SK-MEL-5 (cell line): Measurements from ENCODE around the gene CEBPB. TPM values are rescaled to one million over a fixed set of nuclear protein-coding genes. Genes with fewer than 3 reads are reported as not detected.
"Not testable (repeated sequence)": the region's sequence is repeated elsewhere in the genome, so short reads cannot be mapped to it uniquely, and the experiment has no call there.

Source experiments
- DNase-seq: peaks from one replicate; pipeline ENCODE4 v3.0.0-alpha.2; 2016; ENCODE audit warnings: low read depth, low spot score
- in situ Hi-C: cut with HindIII; loops from 2 replicates; pipeline ENCODE4 v1.10.0; 2016; ENCODE audit warnings: low sequenced_read_pairs, high pct_unique_total_duplicates, low pct_unique_long_range_greater_than_20kb
- polyA plus RNA-seq, 2 experiments: library from polyadenylated mRNA; depleted of rRNA; stranded (reverse); fragments of >200 nt; gene quantifications; 2 replicates each; pipeline ENCODE4 v1.2.3, GENCODE V29; 2015
- total RNA-seq: library from RNA; depleted of rRNA; stranded (reverse); fragments of >200 nt; shearing (Covaris generic); gene quantifications from 2 replicates; pipeline ENCODE4 v1.2.3, GENCODE V29; 2014; rRNA removed

Gene CEBPB
- 47.4 and 69.6 TPM in 2 replicates for total RNA-seq
- 149 and 166 TPM in 2 replicates for polyA plus RNA-seq (2015; cell fraction: cytosol; rRNA removed)
- polyA plus RNA-seq (2015; cell fraction: nucleus; rRNA removed) = 47.7 and 80.3 TPM in 2 replicates

DNA sequence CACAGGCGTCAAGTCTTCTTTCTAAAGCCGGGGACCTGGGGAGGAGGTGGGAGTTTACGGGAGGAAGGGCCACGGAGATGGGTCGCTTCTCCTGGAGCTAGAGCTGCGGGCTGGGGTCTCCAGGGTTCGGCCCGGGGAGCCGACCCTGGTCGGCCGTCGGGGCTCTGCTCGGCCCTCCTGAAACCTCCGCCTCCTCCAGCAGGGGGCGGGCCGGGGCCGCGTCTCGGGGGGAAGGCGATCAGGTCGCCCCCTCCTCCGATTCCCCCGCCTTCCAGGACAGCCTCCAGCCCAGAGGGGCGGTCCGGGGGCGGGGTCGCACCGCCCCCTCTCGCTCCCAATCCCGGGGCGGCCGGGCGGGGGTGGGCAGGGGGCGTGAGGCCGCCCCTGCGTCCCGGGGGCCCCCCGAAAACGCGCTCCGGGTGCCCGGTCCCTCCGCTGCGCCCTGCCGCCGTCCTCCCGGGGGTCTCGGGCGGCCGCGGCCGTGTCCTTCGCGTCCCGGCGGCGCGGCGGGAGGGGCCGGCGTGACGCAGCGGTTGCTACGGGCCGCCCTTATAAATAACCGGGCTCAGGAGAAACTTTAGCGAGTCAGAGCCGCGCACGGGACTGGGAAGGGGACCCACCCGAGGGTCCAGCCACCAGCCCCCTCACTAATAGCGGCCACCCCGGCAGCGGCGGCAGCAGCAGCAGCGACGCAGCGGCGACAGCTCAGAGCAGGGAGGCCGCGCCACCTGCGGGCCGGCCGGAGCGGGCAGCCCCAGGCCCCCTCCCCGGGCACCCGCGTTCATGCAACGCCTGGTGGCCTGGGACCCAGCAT is at the start of gene CEBPB:
Gene CEBPB (plus strand): TSS at position 580 of the 814 bp plus-strand sequence. CDS start 204 bp downstream, at position 784.
- in situ Hi-C loops = no loop called here
- peak; percentile 89 for DNase-seq

DNA sequence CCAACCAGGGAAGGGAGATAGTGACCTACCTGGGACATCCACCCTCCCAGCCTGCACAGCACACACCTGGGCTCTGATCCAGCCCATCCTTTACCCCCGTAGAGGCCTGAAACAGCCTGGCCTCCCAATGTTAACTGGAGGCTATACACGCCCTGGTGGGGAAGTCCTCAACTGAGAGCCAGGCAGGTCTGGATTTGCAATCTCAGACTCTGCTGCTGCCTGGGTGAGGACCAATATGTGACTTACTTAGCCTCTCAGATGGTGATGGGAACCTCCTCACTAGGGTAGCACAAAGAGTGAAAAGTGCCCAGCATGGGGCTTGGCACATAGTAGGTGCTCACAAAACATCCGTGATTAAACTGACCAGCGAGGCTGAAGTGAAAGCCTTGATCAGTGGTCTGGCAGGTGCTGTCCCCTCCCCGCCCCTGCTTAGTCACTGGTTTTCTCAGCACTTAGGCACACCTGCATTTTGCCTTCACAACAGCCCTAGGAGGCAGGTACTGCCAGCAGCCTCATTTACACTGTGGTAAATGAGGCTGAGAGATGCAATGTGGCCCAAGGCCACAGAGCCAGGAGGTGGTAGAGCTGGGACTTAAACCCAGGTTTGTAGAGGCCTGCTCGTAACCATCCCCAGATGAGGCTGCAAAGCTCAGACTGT is 49.5 kb upstream of the CEBPB start:
- DNase-seq = no peak
- in situ Hi-C loops = no loop called here

DNA sequence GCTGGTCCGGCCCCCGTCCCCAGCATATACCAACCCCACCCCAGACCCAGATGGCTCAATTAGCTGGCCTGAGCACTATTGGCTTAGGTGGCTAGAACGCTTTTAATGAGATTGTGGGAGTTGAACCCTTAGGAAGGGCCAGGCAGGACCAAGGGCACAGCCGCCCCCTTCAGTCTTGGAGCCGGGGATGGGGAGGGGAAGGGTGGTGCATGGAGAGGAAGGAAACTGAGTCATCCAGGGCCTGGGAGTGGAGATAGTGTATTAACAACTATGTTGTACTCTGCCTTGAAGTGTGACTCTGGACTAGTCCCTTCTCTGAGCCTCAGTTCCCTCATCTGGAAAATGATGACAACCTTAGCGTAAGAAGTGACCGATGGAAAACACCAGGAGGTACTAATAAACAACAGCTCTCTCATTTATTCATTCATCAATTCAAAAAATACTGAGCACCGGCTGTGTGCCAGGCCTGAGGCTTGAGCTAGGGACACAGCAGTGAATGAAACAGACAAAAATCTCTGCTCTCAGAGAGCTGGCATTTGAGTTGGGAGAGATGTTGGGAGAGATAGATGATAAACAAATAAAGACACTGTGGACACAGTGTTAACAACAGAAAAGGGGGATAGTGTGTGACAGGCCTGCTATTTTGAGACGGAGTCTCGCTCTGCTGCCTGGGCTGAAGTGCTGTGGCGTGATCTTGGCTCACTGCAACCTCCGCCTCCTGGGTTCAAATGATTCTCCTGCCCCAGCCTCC is 48.6 kb upstream of the CEBPB start:
- in situ Hi-C loops = no loop called here
- no peak for DNase-seq

DNA sequence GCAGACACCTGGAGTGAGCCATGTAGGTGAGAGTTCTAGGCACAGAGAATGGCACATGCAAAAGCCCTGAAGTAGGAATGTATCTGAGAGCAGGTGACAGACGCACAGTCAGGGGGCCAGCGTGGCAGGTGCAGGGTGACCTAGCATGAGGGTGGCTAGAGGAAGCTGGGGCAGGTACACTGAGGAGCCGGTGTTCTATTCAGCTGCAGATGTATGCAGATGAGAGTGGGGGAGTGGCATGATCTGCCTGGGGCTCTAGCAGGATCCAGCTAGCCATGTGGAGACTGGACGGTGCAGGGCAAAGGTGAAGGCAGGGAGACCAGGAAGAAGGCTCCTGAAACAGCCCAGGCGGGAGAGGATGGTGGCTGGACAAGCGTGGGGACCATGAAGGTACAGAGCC is 47.8 kb upstream of the CEBPB start:
- in situ Hi-C loops = no loop called here
- no peak for DNase-seq

DNA sequence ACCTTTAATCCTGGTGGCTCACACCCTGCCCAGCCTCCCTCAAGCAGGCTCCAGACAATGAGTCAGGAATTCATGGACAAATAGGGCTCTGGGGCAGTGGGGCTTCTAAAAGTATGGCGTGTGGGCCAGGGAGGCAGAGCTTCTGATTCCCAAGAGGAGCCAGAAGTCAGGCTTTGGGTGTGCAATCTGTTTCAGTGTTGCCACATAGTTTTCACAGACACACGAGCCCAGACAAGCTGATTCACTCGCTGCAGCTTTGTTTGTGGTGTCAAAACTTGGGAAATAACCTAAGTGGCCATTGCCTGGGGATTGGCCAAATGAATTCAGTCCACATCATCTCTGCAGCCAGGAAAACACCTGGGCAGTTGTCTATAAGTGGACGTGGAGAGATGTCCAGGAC is 46.3 kb upstream of the CEBPB start:
- in situ Hi-C loops = no loop called here
- no peak for DNase-seq

DNA sequence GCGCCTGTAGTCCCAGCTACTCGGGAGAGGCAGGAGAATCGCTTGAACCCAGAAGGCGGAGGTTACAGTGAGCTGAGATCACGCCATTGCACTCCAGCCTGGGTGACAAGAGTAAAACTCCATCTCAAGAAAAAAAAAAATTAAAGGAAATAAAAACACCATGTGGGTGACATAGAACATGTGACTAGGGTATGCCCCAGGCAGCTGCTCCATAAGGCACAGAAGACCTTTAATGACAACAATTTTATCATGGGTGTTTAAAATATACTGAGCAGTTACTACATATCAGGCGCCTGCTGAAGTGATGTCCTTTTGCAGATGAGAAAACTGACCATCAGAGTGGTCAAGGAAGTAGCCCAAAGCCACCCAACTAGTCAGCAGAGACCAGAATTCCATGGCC is 45.1 kb upstream of the CEBPB start:
- DNase-seq = no peak
- in situ Hi-C loops = no loop called here

DNA sequence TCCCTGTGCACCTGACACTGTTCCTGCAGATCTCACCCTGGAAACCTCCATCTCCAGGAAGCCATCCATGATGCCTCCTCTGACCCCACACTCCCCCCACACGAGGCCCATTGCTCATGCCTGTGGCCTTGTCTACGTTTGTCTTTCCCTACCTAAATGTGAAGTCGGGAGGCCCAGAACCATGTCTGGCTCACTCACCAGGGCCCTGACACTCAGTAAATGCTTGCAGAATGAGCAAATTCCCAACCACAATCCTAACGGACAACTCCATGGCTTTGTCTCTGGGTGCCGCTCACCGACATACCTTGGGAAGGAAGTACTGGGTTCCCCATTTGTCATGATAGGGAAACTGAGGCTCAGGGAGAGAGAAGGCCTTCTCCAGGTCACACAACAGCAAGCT is 44.4 kb upstream of the CEBPB start:
- in situ Hi-C loops = no loop called here
- DNase-seq = no peak

DNA sequence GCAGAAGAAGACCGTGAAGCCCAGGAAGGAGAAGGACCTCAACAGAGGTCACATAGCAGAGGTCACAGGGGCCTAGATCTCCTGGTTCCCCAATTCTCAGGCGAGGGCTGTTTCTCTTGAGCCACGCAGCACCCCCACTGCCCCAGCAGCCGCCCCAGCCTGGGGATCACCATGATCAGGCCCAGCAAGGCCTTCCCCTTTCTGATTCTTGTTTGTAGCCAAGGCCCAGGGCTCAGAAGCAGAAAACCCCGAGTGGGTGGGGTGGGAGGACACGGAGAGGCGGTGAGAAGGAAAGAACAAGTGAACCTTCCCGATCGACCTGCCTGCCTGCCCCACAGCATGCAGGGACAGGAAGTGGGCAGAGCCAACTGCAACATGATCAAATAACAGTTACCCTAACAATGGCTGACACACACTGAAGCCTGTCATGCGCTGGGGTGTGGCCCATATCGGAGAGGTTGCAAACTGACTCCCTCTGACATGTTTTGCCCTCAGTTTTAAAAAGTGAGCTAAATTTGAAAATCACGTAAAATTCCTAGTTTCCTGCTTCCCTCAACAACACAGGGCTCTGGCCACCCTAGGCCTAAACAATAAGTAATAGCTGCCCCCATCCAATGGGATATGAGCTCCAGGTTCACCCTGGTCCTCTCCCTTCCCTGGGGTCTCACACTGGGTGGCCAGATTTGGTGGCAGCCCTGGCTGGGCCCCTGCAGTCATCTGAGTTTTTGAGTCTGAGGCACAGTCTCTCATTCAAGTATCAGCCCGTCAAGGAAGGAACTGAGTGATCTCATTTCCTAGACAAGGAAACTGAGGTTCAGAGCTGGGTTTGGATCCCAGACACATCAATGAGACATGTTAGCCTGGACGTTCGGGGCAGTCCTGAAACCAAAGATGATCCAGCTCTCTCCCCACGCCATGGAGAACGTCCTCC is 43.6 kb upstream of the CEBPB start:
- in situ Hi-C loops = no loop called here
- DNase-seq = peak; percentile 26

DNA sequence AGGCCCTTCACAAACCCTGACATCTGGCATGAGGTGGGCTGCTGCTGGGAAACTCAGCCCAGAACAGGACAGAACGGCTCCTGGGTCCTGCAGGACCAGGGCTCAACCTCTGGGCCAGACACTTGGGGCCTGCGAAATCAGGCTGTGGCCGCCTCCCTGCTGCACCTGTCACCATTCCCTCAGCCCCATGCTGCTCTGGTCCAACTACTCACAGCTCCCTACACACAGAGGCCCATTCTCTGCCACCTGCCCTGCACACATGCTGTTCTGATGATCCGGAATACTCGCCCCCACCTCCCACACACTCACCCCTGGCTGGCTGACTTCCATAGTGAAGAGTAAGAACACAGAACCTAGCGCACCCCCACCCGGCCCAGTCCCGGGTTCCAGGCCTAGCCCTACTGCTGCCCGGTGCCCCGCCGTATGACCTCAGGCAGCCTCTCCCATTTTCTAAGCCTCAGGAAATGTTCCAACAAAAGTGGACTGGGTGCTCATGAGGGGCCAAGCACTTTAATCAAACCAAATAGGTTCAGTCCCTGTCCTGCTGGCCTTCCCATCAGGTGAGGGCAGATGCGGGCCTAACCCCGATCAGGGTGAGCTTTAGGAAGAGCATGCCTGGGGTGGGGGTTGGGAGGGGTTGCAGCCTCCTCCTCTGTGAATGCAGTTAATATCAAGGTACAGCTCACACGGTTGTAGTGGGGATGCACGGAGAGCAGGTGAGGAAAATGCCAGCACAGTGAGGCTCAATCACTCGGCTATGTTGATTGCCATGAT is 41.0 kb upstream of the CEBPB start:
- no peak for DNase-seq
- in situ Hi-C loops = no loop called here

DNA sequence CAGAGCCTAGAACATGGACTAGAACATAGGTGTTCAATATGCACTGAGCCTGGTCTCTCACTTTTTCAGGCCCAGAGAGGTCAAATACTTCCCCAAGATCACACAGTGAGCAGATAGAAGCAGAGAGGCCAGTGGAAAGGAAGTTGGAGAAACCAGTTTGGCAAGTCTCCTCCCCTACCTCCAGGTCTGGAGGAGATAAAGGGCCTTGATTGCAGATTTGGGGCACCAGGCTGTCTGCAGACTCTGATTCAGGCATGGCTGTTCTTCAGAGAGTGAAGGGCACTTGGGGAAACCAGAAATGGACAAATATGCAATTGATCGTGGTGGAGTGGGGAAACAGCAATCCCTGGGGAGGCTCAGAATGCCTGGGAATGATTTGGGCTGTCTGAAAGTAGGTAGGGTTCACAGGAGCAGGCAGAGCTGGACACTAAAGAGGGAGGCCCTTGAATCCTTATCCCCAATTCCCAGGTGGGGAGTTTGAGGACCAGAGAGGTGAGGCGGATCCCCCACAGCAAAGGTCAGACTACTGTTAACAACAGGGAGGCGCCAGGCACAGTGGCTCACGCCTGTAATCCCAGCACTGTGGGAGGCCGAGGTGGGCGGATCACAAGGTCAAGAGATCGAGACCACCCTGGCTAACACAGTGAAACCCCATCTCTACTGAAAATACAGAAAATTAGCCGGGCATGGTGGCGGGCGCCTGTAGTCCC is 39.4 kb upstream of the CEBPB start:
- in situ Hi-C loops = no loop called here
- DNase-seq = no peak

DNA sequence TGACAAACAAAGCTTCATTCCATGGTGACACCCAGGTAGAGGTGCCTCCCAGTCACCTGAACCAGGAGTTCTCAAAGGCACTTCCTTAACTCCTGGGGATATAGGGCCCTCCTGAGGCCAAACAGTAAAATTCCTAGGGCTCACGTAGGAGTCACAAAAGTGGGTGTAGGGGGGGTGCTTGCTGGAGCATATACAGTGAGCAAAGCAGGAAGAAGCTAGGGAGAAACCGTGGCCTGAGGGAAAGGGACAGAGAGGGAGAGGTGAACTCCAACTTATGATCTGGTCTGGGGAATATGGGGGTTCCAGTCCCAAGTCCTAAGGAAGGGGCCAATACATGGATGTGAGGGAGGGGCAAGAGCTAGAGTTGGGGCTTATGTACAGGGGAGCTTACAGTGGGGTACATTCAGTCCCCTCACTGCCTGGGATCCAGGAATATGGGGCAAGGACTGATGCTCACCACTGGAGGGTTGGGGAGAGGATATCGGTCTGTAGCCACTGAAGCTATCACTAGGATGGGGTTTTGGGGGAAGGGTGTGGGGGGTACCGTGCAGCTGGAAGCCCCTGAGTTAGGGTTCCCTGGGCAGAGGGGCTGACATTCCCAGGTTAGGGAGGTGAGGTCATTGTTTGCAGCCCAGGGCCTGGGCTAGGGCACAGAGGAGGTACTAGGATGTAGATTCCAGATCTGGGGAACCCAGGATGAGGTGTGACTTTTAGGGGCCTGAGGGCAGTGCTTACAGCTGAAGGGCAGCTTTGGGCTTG is 38.1 kb upstream of the CEBPB start:
- DNase-seq = no peak
- in situ Hi-C loops = no loop called here

DNA sequence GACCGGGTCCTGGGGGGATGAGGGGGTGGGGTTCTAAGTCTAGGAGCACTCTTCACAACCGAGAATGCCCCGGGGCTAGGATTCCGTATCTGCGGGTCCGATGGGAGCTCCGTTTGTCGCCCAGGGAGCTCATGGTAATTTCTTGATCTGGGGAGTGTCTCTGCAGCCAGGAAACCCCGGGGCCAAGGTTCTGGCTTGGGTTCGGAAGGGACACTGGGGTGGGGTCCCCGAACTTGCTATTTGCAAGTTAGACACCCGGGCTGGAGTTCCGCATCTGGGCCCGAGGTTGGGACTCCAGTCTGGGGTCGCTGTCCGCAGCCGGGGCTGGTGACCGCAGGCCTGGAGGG is 37.5 kb upstream of the CEBPB start:
- no peak for DNase-seq
- in situ Hi-C loops = no loop called here

DNA sequence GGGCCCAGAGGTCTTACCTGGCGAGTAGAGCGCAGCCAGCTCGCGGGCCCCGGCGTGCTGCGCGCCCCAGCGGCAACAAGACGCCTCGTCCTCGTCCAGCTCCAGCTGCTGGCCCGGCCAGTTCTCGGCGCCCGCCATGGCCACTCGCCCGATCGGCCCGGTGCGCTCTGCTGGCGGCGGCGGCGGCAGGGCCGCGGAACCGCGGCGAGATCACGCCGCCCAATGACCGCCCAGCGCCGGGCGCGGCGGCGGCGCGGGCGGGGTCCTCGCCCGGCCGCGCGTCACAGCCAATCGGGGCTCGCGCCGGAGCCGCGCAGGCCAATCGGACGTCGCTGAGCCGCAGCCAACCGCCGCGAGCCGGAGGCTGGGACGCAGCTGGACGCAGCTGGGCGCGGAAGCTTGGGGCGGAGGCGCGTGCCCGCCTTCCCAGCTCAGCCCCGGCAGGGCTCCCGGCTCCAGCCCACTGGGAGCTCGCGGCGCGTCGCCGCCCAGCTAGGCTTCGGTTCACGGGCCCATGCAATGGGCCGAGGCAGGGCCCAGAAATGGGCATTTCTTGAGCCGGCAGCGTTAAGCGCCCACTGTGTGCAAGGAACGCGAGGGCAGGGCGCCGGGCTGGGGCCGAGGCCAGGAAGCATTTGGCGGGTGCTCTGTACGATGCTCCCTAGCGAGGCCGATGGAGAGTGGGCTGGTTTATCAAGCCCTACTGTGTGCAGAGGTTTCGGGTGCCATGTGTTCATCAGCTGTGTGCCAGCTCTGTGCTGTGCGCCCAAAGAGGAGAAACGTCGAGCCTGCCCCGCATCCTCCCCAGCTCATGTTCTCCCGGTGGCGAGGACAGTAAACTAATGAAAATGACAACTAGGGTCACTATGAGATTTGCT is 36.9 kb upstream of the CEBPB start, which contains the start of gene PEDS1:
Gene PEDS1 (minus strand): TSS at position 224 of the 878 bp plus-strand sequence. CDS start 86 bp downstream, at position 138.
- in situ Hi-C loops = no loop called here
- peak; percentile 91 for DNase-seq

DNA sequence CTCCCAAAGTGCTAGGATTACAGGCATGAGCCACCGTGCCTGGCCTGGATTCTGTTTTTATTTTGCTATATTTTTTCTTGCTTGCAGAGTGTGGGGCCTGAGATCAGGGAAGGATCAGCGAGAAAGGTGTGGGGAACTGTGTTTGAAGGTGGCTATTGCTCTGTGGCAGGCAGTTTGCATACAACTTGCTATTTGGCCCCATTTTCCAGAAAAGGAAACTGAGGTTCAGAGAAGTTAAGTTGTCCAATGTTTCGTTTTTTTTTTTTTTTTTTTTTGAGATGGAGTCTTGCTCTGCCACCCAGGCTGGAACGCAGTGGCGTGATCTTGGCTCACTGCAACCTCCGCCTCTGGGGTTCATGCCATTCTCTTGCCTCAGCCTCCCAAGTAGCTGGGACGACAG is 29.1 kb upstream of the CEBPB start:
- in situ Hi-C loops, DNase-seq: not testable (repeated sequence)
